Activated gamma-delta T cell (primary cell): ENCODE measurements around the gene POLR2B.
"Not testable (repeated sequence)": the region's sequence is repeated elsewhere in the genome, so short reads cannot be mapped to it uniquely, and the experiment has no call there.

Source experiments
- DNase-seq: peaks from one replicate; lab custom pipeline; 2025; lab: John Stamatoyannopoulos, UW

POLR2B gene

DNA sequence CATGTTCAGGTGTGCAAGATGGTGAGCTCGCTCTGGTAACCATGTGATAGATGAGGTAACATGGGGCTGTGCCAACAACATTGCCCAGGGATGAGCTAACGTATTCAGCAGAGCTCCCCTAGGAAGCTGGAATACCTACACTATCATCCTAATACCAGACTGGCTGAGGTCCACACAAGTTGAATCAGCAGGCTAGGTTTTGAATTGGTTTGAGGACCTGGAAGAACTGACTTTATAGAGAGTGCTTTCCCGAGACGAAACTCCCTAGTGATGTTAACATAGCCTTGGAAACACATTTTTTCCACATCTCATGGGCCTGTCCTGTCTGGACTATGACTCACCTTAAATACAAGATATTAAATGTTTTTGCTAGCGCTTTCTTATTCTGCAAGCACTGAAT, 74.8 kb downstream of the POLR2B start:
- DNase-seq: no peak

DNA sequence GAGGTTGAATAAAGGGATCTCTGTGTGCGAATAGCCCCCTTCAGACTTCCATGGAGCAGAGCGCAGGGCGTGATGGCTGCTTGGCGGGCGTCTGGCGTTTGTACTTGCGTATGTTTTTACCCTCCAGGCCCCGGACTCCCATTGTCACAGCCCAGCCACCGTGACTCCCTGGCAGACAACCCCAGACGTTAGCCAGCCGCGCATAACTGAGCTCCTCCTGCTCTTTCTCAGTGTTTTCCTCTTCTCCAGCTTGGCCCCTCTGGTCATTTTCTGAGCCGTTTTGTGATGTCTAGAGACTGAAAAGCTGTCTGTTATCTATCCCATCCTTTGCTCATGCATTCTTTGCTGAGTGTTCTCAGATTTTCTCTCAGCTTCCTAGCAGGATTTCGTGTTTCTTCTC, 77.2 kb downstream of the POLR2B start:
- DNase-seq: no peak

DNA sequence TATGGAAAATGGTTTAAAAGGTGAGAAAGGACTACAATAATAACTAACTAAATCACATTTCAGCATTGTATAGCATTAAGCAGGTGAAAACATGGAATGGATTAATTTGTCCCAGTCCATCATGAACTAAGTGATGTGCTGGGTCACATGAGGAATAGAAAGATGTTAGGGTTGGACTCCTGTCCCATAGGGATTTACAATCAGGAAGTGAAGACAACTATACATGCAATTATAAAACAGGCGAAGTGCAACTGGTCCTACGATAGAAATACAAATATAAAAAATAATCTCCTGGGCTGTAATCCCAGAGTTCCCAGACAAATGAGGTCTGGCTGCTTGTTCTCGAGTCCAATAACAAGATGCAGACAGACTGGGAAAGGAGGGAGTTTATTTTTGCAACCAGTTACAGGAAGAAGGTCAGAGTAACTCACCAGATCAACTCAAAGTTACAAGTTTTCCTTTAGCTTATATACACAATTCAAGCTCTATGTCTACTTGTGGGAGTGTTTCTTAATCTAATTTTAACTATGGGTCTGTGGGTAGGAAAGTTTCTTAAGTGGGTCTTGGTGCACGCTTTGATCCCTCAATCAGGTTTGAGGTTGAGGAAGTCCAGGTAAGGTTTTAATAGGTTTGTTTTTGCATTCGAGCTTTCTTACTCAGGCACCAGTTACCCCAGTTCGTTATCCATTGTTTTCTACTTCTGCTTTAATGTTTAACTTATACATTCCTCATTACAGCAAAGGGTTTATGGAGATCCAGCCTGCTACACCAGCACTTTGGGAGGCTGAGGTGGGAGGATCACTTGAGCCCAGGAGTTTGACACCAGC, 81.4 kb downstream of the POLR2B start:
- no peak for DNase-seq

DNA sequence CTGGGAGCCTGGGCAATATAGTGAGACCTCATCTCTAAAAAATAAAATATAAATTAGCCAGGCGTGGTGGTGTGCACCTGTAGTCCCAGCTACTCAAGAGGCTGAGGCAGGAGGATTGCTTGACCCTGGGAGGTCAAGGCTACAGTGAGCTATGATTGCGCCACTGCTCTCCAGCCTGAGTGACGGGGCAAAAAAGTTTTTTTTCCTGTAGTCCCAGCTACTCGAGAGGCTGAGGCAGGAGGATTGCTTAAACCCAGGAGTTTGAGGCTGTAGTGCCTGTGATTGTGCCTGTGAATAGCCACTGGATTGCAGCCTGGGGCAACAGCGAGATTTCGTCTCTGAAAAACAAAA, 82.0 kb downstream of the POLR2B start:
- DNase-seq: not testable (repeated sequence)

DNA sequence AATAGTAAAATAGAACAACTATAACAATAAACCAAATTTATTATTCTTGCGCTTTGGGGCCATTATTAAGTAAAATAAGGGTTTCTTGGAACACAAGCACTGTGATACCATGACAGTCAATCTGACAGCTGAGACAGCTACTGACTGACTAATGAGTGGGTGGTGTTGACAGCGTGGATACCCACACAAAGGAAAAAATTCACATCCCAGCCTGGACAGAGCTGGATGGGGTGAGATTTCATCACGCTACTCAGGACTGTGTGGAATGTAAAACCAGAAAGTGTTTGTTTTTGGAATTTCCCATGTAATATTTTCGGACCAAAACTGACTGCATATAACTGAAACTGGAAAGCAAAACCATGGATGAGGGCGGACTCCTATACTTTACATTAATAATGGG, 82.7 kb downstream of the POLR2B start:
- DNase-seq: no peak

DNA sequence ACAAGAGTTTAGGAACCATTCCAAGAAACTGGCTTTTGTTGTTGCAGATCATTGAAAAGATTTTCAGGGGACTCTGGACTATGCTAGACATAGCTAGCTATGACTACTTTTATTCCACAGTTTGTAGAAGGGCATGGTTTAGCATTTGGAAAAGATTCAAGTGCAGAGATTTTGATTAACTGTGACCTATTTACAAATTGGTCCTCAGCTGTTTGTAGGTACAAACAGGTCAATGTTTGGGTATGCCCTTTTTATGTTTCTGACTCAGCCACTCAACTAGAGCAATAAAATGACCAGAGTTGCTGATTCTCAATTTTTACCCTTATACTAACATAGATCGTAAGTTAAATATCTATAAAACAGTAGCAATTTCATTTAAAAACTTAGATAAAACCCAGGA, 84.8 kb downstream of the POLR2B start:
- no peak for DNase-seq

DNA sequence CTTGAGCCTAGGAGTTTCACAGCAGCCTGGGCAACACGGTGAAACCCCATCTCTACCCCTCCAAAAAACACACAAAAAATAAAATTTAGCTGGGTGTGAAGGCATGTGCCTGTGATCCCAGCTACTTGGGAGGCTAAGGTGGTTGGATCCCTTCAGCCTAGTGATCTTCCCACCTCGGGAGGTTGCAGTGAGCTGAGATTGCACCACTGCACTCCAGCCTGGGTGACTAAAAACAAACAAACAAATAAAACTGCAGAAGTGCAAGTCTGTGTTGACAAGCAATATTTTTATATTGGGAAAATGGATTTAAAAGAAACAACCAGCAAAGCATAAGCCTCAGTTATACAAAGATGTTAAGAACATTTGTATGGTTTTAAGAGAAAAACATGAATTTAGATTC, 85.4 kb downstream of the POLR2B start:
- no peak for DNase-seq

DNA sequence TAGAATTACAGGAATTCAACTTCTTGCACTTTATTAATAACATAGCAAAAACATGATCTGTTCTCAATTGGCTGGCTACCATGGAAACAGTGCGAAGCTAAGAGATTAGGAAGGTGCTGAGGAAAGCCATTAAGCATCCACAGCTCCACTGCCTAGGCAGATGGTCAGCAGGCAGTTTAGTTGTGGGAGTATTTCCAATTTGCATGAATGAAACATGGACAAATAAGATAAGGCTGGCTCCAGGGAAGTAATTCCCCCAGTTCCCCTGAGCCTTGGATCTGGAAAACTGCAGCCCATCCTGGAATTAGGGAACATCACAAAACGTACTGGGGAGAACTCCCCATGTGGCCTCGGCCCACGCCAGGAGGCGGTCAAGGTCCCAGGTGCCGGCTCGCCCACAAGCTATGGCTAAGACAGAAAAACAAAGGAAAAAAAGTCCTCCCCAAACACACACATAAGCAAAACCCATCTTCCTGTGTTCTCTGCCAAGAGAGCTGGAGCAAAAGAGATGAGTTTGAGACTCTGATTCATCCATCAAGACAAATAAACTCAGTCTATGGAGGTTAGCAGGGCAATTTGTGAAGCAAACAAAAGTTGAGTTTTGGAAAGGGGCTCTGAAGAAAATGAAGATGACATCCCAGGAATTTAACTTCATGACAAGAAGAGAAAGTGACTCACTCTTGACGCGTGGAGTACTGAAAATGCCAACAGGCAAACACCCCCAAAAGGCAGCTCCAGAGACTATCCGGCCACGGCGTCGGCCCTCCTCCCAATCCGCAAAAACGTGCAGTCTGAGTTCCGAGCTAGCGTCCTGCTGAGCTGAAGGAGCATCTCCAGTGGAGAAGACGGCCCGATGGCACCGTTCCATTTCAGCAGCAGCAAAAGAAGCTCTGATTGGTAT, 86.4 kb downstream of the POLR2B start:
- DNase-seq: no peak

DNA sequence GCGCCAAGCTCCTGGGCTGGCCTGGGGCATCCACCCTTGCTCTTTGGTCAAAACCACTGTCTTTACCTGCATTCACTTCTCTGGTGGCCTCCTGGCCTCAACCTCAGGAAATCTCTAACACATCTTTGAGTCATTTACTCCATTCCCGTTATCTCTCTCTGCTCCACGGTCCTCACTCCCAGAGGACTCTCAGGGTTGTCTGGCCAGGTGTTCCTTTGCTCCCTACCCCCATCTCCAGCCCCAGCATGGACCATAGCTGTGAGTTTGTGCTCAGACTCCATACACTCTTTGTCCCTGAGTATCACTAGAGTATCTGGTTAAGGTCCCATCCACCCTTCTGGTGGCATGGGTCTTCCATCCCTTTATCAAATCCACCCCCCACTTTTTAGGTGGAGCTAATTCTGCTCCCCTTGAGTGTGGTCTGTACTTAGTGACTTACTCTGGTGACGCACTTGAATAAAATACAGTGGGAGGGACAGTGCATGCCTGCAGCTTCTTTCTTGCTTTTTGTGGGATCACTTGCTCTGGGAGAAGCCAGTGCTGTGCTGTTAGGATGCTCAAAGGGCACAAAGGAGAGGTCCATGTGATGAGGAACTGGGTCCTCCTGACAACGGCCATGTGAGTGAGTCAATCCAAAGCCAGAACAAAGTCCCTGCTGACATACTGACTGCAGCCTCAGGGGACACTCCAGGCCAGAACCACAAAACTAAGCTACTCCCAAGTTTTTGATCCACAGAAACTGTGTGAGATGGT, 87.2 kb downstream of the POLR2B start:
- no peak for DNase-seq

DNA sequence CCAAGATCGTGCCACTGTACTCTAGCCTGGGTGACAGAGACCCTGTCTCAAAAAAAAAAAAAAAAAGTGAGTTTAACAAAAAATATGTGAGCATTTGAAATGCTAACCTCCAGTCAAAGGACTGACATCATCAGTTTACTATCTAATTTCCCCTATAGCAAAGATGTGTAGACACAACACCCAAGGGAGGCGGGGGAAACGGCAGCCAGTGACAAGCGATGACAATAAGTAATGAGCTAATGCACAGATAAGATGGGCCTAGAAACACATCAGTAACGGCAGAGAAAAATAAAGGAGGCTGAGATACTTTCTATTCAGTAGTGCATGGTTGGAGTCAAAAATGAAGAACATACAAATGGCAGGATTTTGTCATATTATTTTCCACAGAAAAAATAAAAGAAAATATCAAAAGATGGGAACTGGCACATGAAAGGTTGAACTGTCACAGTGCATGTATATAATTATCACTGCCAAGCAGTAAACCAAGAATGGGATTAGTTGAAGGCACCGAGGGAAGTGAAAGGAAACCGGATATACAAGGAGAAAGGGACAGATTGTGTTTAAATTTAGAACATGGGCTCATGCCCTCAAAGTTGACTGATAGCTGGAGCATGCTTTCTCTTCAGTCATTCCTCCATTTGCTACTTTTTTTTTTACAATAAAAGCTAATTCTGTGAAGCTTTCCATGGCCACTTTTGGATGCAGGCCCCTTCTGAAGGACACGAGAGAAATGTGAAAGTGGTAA, 89.7 kb downstream of the POLR2B start:
- no peak for DNase-seq

DNA sequence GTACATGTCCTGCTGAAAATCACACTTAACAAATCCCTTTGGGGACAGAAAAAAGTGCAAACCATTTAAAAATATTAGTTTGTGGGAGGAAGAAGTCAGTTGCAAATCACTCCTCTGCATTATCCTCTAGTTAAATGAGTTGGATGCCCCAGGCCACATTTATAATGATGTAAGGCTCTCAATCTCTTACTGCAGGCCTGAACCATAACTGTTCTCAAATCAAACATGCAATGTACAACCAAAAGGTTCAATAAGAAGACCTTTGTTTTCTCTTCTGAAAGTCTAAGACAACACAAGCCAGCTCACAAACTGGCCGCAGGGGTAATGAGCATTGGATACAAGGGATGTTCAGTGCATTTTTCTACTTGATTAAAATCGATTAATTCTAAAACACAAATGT, 91.8 kb downstream of the POLR2B start:
- no peak for DNase-seq

DNA sequence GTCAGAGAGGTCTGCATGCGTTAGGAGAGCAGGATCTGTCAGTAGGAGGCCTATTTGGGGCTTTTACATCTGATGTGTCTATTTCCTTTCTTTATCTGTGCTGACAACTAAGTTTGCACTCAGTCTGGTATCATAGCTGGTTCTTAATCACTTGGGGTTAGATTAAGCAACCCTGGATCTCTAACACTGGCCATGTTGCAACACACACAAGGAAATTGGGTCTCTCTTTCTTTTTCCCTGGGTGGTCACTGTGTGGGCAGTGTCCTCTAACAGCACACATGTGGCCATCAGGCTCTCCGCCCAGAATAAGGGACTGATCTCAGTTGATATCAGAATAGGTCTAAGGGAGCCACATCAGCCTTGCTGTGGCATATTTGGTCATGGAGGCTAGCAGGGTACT, 92.6 kb downstream of the POLR2B start:
- DNase-seq: no peak

DNA sequence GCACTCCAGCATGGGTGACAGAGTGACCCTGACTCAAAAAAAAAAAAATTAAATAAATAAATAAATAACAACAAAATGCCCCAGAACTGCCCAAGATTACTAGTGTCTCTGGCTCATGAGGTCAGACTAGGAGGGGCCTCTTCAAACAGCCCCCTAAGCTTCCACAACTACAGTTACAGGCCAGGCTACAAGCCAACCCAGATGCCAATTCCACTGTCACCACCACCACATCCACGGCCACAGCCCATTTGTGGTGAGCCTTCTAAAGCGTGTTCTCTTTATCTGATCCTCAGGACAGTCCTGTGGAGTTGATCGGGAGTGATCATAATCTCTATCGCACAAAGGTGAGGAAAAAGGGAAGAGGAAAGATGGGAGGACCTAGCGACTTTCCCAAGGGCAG, 94.9 kb downstream of the POLR2B start:
- no peak for DNase-seq

DNA sequence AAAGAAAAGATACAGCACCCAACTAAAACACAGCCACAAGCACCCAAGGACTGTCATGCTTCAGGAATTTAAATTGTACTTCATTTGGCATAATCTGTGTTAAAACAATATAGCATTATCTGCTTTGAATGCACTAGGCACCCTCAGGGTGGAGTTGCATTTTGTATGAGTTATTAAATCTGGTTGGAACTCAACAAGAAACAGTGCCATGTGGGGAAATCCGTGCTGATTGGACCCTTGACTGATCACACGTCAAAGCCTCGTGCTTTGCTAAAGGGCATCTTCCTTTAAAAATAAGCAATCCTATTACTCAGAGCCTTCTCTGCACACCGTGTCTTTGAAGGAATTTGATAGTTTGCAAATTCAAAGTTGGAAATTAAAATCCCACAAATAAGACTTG, 96.0 kb downstream of the POLR2B start:
- DNase-seq: no peak

DNA sequence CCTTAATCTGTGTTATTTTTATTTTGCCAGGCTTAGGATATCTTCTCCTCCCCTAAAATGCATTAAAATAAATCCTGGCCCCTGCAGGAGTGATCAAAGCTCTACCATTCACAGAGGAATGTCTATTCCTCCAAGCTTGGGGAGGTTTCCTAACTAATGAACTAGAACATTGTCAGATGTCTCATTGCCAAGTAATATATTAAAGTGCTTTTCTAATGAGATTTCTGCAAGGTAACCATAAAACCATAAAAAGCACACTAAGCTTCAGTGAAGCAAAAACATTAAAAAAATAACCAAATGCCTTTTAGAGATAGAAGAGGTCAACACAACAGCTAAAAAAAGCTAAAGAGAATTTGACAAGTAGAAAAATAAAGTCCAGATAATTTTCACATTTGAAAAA, 96.7 kb downstream of the POLR2B start:
- DNase-seq: no peak

DNA sequence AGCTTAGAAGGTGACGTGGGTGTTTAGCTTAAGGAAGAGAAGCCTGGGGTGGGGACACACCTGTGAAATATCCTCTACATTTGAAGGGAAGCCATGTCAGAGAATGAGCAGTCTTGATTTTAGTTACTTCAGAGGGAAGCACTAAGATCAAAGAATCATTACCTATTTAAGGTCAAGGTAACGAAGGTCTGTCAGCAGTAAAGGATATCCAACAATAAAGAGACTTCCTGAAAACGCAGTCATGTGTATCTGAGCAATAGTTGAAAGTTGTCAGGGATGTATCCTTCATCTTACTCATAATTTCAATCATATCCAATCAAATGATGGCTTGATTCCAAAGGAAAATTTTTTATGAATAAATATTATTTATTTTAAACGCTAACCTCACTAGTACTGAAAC, 98.0 kb downstream of the POLR2B start:
- no peak for DNase-seq

DNA sequence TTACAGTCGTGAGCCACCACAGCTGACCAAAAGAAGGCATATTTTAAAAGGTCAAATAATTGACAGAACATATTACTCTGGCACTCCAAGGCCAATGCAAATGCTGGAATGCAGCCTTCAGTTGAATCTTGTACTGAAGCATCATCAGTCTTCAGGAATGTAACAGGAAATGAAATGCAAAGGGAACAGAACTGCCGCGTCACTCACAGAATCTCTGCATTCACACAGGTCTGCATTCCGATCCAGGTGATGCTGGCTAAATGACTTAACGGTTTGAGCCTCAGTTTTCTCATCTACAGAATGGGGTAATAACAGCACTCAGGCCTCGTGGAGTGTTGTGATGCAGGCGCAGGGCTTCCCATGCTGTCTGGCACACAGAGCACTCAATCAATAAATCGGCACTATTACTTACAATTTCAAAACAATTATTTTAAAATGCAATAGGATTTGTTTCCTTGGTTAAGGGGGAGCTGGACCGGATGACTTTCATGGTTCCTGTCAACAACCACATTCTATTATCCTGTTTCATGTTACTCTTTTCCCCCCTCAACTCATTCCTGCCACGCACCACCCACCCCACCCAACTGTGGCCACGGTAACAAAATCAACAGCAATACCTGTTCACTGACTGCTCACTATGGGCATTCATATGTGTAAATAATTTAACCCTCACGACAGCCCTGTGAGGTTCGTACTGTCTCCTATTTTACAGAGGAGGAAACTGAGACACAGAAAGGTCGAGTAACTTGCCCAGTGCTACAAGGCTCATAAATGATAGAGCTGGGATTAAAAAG, 99.1 kb downstream of the POLR2B start:
- DNase-seq: no peak

DNA sequence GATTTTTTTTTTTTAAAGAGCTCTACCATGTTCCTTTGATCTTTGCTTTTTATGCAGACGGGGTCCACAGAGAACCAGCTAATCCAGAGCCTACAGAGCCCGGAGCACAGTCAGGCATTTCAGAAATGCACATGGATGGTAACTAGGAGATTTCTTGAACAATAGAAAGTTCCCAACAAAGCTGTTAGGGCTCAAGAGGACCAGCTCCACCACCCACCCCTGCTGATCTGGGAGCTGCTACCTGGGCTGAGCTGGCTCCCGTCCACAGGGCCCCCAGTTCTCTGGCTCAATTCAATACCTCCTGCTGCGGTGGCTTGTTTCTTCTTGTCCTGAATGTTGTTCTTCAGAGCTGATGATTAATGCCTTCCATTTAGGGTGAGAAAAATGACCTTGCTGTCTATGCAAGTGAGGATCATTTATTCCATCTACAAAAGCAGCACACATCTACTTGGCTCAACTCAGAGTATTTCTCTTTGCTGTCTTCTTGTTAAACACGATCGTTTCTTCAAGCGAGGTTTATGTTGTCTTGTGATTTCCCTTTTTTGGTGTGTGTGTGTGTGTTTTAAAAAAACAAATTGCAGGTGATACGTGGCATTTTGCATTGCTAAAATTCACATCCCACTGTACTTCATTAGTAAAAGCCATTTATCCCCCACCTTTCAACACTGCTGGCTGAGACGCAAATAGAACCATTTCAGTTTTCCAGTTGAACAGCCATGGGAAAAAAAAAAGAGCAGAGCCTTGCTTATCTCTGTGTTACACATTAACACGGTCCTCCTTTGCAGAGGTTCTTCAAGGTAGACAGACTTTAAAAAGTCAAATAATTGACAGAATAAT, 100.2 kb downstream of the POLR2B start:
- no peak for DNase-seq
